Retinal pigment epithelial cell (primary cell): Measurements from ENCODE around the gene MAN1A2.

Source experiments
- DNase-seq: peaks from one replicate; pipeline ENCODE4 v3.0.0-alpha.2; 2010; ENCODE audit warnings: low read depth
- H3K4me3 ChIP-seq: 2 replicates; pipeline ENCODE4 v1.5.1; 2011; ENCODE audit warnings: mild to moderate bottlenecking, low read length, control low read depth, moderate library complexity
- TF ChIP-seq, protein P1 (sequence below): conservative IDR thresholded peaks from 2 replicates; pipeline ENCODE4 v1.5.1; 2011; ENCODE audit warnings: low read depth, low read length, control low read depth, inconsistent platforms

The MAN1A2 gene

DNA sequence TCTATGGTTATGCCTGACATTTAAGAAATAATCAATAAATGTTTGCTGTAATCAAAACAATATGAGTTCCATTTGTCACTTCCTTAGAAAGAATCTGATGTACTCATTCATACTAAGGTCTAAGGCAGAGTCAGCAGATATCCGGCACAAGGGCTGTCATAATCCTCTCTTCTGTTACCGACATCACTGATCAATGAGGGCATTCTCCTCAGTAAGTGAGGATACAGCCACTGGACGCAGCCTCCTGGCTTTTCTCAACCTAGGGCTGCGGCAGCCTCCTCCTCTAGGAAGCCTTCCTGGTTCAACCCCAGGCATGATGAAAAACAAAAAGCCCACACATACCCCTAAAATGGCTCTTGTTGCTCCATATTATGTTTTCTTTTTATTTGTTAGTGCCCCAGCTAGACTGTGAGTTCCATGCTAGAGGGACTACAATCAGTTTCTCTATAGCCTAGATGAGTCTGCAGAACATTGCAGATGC is 197.9 kb downstream of the MAN1A2 start:
- no peak overlapping the region for H3K4me3 ChIP-seq
- TF ChIP-seq, protein P1, sequence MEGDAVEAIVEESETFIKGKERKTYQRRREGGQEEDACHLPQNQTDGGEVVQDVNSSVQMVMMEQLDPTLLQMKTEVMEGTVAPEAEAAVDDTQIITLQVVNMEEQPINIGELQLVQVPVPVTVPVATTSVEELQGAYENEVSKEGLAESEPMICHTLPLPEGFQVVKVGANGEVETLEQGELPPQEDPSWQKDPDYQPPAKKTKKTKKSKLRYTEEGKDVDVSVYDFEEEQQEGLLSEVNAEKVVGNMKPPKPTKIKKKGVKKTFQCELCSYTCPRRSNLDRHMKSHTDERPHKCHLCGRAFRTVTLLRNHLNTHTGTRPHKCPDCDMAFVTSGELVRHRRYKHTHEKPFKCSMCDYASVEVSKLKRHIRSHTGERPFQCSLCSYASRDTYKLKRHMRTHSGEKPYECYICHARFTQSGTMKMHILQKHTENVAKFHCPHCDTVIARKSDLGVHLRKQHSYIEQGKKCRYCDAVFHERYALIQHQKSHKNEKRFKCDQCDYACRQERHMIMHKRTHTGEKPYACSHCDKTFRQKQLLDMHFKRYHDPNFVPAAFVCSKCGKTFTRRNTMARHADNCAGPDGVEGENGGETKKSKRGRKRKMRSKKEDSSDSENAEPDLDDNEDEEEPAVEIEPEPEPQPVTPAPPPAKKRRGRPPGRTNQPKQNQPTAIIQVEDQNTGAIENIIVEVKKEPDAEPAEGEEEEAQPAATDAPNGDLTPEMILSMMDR: no peak
- no peak for DNase-seq

DNA sequence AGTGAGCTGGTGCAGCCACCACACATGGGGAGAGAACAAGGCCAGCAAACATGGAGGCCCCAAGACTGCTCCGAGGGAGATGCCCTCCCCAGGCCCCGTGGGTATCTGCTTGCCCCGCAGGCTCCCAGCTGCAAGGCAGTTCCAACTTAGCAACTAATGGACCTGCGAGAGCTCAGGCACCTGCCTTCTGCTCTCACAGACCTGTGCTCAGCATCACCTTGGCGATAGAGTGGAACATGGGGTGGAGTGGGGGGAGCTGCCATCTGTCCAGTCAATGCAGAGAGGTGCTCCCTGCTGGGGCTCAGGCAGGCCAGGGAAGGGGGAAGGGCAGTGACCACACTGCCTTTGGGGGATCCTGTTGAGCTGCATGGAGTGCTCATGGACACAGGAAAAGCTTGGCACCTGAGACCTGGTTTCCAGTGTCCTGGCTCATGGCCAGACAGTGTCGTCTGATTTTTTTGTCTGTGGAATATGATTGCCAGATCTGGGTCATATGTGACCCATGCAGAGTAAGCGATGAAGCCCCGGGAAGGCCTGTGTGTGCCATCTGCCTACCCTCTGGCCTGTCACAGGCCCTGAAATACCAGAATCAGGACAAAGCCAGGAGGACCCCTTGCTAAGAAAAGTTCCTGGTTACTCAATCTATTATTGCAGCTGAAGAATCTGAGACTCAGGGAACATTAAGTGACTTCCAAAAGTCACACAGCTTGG is 198.7 kb downstream of the MAN1A2 start:
- TF ChIP-seq, protein P1: no peak
- H3K4me3 ChIP-seq: no peak overlapping the region
- no peak for DNase-seq

DNA sequence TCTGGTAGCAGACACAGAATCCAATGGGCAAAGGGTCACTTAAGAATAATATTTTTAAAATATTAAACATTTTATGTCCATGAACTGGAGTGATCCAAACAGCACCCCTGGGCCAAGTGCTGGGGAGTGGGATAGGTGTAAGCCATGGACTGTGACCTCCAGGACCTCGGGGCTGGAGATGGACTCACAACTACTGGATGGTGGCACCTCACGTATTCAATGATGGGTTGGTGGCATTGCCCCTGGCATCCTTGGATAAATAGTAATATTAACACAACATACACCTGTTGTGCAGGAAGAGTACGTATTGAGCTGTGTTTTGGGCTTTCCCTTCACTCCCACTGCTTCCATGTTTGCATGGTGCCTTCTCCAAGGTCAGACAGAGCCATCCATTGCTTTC is 199.3 kb downstream of the MAN1A2 start:
- no peak for DNase-seq
- TF ChIP-seq, protein P1: no peak
- no peak overlapping the region for H3K4me3 ChIP-seq

DNA sequence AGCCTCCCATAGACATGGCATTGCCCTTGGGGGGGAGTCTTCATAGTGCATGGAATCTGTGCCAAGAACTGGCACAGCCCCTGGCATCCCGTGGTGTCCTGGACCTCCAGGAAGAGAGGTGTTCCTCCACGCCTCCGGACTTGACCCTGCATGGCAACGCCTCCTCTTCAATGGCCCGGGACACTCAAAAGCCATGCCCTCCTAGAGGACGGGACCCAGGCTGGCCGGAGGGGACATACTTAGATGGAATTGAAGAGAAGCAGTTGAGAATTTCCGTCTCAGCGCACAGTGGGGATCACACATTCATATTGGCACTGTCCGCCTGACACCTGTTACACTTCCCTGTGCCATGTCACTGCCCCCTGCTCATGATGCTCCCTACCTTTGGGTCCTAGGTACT is 200.2 kb downstream of the MAN1A2 start:
- no peak overlapping the region for H3K4me3 ChIP-seq
- TF ChIP-seq, protein P1: no peak
- DNase-seq: no peak

DNA sequence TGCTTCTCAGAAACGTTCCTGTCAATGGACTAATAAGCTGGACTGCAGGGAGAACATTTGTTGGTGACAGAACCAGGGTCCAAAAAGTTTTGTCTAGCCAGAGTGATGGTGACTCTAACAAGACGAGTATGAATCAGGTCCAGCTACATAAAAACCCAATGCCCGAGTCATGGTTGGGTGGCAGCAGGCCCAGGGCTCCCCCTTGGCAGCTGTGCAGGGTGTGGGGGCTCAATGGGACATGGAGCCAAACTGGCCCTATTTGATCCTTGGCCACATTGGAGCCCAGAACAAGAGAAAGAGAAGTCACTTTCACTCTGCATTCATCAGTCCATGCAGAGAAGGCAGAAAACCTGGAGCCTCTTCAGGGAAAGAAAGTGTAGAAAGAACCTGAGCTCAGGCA is 200.7 kb downstream of the MAN1A2 start:
- TF ChIP-seq, protein P1: no peak
- DNase-seq: no peak
- no peak overlapping the region for H3K4me3 ChIP-seq

DNA sequence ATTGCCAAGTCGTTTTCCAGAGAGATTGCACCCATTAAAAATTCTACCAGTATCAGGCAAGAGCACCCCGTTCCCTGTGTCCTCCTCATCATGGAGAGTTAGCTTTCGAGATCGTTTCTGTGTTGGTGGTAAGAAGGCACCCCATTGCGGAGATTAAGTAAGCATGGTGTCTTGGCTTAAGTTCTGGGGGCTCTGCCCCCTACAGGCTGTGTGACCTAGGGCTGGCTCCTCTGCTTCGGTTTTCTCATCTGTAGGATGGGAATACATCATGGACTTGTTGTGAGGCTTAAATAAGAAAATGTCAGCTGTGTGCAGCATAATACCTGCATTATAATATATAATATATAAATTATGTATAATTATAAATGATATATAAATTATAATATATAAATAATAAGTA is 201.8 kb downstream of the MAN1A2 start:
- H3K4me3 ChIP-seq: no peak overlapping the region
- DNase-seq: no peak
- TF ChIP-seq, protein P1: no peak

DNA sequence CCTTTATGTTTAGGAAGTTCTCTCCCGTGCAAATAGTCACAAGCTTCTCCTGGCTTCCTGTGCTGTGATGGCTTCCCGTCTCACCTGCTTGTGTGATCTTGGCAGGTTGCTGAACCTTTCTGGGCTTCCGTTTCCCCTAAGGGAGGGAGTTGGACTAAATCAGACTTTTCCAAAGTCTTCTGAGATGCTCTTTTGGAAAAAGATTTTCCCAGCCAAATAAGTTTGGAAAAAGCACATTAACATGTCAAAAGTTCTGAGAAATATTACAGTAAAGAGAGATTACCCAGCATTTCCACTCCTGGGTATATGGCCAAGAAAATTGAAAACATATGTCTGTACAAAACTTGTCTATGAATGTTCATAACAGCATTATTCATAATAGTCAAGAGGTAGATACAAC is 202.6 kb downstream of the MAN1A2 start:
- no peak overlapping the region for H3K4me3 ChIP-seq
- TF ChIP-seq, protein P1: no peak
- no peak for DNase-seq
